Fibroblast of the aortic adventitia (primary cell): Measurements from ENCODE around the gene GAK. TPM values are rescaled to one million over a fixed set of nuclear protein-coding genes. Genes with fewer than 3 reads are reported as not detected.
A peak's percentile ranks its signal among the peaks of the same experiment; 100 is the strongest.

Source experiments
- DNase-seq: peaks from one replicate; pipeline ENCODE4 v3.0.0-alpha.2; 2010; ENCODE audit warnings: low read depth
- H3K4me3 ChIP-seq: 2 replicates; pipeline ENCODE4 v1.5.1; 2011; ENCODE audit warnings: low read depth, mild to moderate bottlenecking, control low read depth, low read length, moderate library complexity
- total RNA-seq: library from RNA; depleted of rRNA; stranded (reverse); fragments of >200 nt; gene quantifications from 2 replicates; pipeline ENCODE4 v1.2.3, GENCODE V29; 2012; ENCODE audit warnings: low replicate concordance
- TF ChIP-seq, protein P1 (sequence below): IDR thresholded peaks from 2 replicates; pipeline ENCODE4 v1.5.1; 2011; ENCODE audit warnings: mild to moderate bottlenecking, low read length, control low read depth, inconsistent platforms; ENCODE audit not compliant: insufficient read depth

The GAK gene
- total RNA-seq, 1 donor = 49.4 TPM

DNA sequence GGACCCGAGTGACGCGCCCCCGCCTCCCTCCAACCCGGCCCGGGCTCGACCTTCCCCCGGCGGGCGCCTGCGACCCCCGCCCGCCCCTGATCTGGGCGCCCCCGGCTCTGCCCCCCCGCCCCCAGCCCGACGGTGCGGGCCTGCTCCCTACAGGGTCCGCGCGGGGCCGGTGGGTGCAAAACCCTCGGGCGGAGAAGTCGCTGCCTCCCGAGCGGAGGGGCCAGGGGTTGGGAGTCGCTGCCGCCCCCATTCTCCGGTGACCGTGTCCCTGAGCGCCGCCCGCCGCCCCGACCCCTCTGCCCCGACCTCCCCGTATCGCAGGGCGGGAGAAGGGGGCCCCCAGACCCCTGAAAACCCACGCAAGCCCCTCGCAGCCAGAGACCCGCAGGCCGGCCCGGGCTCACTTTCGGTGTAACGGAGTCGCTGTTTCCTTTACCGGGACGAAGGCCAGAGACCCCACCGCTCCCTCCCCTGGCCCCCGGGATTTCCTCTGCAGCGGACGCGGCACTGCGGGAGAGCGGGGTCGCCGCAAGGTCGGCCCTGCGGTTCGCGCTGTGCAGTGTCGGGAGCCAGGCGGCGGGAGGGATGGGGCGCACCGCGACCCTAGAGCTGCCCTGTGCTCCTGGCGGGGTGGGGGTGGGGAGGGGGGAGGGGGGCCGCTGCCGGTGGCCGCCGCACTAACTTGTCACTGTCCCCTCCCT is 105.5 kb downstream of the GAK start:
- TF ChIP-seq, protein P1, sequence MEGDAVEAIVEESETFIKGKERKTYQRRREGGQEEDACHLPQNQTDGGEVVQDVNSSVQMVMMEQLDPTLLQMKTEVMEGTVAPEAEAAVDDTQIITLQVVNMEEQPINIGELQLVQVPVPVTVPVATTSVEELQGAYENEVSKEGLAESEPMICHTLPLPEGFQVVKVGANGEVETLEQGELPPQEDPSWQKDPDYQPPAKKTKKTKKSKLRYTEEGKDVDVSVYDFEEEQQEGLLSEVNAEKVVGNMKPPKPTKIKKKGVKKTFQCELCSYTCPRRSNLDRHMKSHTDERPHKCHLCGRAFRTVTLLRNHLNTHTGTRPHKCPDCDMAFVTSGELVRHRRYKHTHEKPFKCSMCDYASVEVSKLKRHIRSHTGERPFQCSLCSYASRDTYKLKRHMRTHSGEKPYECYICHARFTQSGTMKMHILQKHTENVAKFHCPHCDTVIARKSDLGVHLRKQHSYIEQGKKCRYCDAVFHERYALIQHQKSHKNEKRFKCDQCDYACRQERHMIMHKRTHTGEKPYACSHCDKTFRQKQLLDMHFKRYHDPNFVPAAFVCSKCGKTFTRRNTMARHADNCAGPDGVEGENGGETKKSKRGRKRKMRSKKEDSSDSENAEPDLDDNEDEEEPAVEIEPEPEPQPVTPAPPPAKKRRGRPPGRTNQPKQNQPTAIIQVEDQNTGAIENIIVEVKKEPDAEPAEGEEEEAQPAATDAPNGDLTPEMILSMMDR = no peak
- DNase-seq = no peak
- H3K4me3 ChIP-seq = no peak overlapping the region

DNA sequence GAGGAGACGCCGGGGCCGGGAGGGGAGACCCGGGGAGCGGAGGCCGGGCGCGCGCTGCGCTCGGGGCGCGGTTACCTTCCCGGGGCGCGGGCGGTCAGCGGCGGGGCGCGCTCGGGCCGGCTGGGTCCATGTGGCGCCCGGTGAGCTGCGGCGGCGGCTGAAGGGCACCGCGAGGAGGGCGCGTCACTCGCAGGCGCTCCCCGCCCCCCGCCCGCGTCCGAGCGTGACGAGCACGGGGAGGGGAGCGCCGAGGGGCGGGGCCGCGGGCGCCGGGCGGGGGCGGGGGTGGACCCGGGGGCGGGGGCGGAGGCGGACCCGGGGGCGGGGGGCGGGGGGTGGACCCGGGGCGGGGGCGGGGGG is 106.2 kb downstream of the GAK start, which contains the start of gene CPLX1:
TSS of gene CPLX1 (minus strand) at position 159 of the 360 bp plus-strand sequence. CDS start 1,607 bp downstream, outside the sequence.
- DNase-seq = no peak
- H3K4me3 ChIP-seq = peak within 1 kb of the TSS; percentile 22
- TF ChIP-seq, protein P1 = no peak

DNA sequence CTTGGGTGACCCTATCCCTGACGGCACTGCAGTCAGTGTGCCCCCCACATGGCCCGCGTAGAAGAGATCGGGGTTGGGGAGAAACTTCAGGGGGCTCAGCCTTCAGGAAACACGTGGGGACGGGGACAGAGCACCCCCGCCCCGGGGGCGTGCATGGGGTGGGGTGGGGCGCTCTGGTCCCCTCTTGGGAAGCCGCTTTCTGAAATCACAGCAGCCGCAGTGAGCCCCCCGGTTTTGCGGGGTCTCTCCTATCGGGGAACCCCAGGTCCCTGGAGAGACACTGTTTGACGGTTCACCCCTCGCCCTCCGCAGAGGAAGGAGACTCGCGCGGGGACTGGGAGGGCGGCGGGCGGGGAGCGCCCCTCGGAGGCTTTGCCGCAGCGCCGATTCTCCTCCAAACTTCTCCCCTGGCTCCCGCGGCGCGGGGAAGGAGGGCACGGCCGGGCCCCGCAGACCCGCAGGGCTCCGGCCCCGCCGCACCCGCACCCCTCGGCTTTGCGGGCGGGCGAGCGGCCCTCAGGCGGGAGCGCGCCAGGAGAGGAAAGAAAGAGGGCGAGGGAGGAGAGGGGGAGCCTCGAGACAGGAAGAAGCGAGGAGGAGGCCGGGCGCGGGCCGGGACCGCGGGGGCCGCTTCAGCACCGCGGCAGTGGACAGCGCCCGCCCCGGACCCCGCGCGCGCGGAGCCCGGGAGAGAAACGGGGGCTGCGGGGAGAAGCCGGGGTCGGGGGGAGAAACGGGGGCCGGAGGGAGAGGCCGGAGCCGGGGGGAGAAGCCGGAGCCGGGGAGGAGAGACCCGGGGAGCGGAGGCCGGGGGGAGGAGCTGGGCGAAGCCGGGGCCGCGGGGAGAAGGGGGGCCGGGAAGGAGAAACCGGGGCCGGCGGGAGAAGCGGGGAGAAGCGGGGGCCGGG is 106.8 kb downstream of the GAK start:
- H3K4me3 ChIP-seq = peak overlapping the region; percentile 22
- TF ChIP-seq, protein P1 = no peak
- no peak for DNase-seq

DNA sequence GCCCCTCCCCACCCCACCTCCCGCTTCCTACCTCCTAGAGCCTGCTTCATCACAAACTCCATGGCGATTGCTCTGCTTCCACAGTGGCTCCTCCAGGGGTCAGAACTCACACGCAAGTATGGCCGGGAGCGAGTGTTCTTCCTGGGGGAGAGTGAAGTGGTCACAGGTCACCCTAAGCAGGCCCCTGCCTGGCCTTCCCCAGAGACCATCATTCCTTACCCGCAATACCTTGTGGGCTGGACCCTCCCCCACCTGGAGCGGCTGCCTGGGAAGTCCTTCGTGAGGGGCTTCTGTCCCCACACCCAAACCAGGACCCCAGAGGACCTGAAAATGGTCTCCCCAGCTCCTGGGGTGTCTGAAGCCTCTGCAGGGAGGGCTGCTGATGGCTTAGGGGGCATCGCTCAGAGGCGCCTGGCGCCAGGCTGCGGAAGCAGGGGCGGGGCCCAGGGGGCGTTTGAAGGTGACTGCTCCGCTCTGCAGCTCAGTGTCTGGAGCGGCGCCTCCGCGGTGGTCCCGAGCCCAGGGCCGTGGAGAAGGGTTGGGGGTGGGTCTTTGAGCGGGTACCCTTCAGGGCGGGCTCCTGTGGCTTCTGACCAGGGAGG is 107.6 kb downstream of the GAK start:
- no peak overlapping the region for H3K4me3 ChIP-seq
- DNase-seq = no peak
- TF ChIP-seq, protein P1 = no peak

DNA sequence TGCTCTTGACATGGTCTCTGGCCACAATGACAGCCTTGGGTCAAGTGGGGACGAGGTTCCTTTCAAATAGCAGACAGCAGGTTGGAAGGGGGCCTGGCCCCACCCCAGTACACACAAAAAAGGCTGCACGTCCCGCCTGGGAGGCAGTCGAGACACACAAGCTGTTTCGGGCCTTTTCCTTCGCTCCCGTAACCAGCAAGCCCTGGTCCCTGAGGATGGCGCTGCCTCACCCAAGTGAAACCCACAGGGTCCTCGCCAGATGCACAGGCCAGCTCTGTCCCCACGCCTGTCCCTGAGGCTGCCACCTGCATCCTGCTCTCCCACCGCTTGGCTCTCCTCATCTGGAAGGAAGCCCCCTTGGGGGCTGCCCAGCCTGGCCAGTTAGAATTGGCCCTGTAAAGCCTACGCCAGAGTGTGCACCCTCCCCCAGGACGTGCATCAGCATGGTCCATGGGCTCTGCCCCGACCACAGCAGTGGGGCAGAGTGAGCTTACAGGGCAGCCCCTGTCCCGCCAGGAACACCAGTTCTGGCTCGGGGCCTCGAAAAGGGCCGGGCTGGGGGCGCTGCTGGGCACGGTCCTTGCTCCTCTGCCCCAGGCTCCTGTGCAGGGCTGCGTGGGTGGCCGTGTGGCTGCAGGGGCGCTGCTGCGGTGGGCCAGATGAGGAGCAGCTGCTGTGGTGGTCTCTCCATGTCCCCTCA is 108.2 kb downstream of the GAK start:
- no peak overlapping the region for H3K4me3 ChIP-seq
- no peak for DNase-seq
- TF ChIP-seq, protein P1 = no peak

DNA sequence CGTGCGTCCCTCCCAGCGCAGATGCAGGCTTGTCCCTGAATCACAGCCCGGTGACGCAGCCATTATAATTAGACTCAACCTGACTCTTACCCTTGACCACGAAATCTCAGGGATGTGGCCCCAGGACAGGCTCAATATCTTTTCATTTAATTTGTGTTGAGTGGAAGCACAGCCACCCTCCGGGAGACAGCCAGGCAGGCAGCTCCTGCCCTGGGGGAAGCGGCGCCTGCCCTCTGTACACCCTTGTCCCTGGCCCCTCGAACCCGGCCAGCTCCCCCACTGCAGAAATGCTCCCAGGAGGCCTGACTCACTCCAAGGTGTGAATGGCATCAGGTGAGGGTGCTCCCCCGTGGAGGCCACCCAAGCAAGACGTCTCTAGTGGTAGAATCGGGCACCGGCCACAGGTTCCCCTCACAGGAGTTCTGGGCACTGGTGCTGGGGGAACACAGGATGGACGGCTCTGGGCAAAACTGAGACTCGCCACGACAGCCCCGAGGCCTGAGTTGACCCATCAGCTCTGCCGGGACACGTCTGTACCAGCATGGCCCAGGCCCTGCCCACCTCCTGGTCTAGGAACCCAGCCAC is 108.8 kb downstream of the GAK start:
- no peak overlapping the region for H3K4me3 ChIP-seq
- DNase-seq = no peak
- TF ChIP-seq, protein P1 = no peak
